ENCODE data around the gene CAPN1. TPM values are rescaled to one million over a fixed set of nuclear protein-coding genes. Genes with fewer than 3 reads are reported as not detected.

The CAPN1 gene
- 102 and 116 TPM in 2 replicates for total RNA-seq

GRCh38 chr11:65181569-65182257 lies at the start of gene CAPN1:
CAPN1 (plus strand) TSS chr11:65181928; CDS start chr11:65182702, 774 bp downstream.
- TF ChIP-seq CTCF (IDR thresholded peaks at IDR 0.05; ENCODE audit: extremely low read depth, low read depth, low read length): no peak
- Histone ChIP-seq H3K4me1 (ENCODE audit: insufficient read depth, low read length) (peaks cover 10% of the 10 kb centered on the region), H3K9me3 (ENCODE audit: low read depth, low read length) (no peaks in the 10 kb centered on the region), H4K20me1 (ENCODE audit: insufficient read depth, low read length) (peaks cover 7% of the 10 kb centered on the region), H3K4me3 (ENCODE audit: insufficient read depth, low read length) (peak within 1 kb of the TSS; percentile 93), H3K36me3 (ENCODE audit: insufficient read depth, low read length) (peaks cover 18% of the 10 kb centered on the region), H3K27me3 (ENCODE audit: insufficient read depth, low read length) (no peaks in the 10 kb centered on the region), H3K4me2 (ENCODE audit: insufficient read depth, low read length) (peak within 1 kb of the TSS; percentile 89), H2AFZ (ENCODE audit: low read length) (peak within 1 kb of the TSS; percentile 91), H3K27ac (ENCODE audit: low read depth, low read length) (peak within 1 kb of the TSS; percentile 53), H3K79me2 (ENCODE audit: insufficient read depth, low read length) (peaks cover 44% of the 10 kb centered on the region)
- peak; percentile 98 for DNase-seq (ENCODE audit: insufficient read length, low spot score, missing footprints)

GRCh38 chr11:65132238-65132987 lies 49.3 kb upstream of the CAPN1 start:
- H3K4me1 ChIP-seq (ENCODE audit: insufficient read depth, low read length): peaks cover 18% of the 10 kb centered on the region
- peaks cover 50% of the 10 kb centered on the region for H3K36me3 ChIP-seq (ENCODE audit: insufficient read depth, low read length)
- peak; percentile 47 for DNase-seq (ENCODE audit: insufficient read length, low spot score, missing footprints)
- peaks cover 35% of the 10 kb centered on the region for H4K20me1 ChIP-seq (ENCODE audit: insufficient read depth, low read length)
- no peak for TF ChIP-seq CTCF (IDR thresholded peaks at IDR 0.05; ENCODE audit: extremely low read depth, low read depth, low read length)
- no peaks in the 10 kb centered on the region for H3K27me3 ChIP-seq (ENCODE audit: insufficient read depth, low read length)
- no peaks in the 10 kb centered on the region for H3K9me3 ChIP-seq (ENCODE audit: low read depth, low read length)
- H3K4me3 ChIP-seq (ENCODE audit: insufficient read depth, low read length): peak overlapping the region; percentile 96
- peak overlapping the region; percentile 99 for H3K27ac ChIP-seq (ENCODE audit: low read depth, low read length)
- H3K4me2 ChIP-seq (ENCODE audit: insufficient read depth, low read length): peak overlapping the region; percentile 85
- H3K79me2 ChIP-seq (ENCODE audit: insufficient read depth, low read length): peaks cover 52% of the 10 kb centered on the region
- H2AFZ ChIP-seq (ENCODE audit: low read length): no peak overlapping the region

- peaks cover 18% of the 10 kb centered on the region for H3K4me1 ChIP-seq (ENCODE audit: insufficient read depth, low read length)
- peaks cover 52% of the 10 kb centered on the region for H3K79me2 ChIP-seq (ENCODE audit: insufficient read depth, low read length)
- peak overlapping the region; percentile 99 for H3K27ac ChIP-seq (ENCODE audit: low read depth, low read length)
- peaks cover 35% of the 10 kb centered on the region for H4K20me1 ChIP-seq (ENCODE audit: insufficient read depth, low read length)
- H2AFZ ChIP-seq (ENCODE audit: low read length): no peak overlapping the region
- H3K9me3 ChIP-seq (ENCODE audit: low read depth, low read length): no peaks in the 10 kb centered on the region
- no peak for TF ChIP-seq CTCF (IDR thresholded peaks at IDR 0.05; ENCODE audit: extremely low read depth, low read depth, low read length)
- H3K36me3 ChIP-seq (ENCODE audit: insufficient read depth, low read length): peaks cover 43% of the 10 kb centered on the region
- no peaks in the 10 kb centered on the region for H3K27me3 ChIP-seq (ENCODE audit: insufficient read depth, low read length)
- peak overlapping the region; percentile 96 for H3K4me3 ChIP-seq (ENCODE audit: insufficient read depth, low read length)
- peak; percentile 82 for DNase-seq (ENCODE audit: insufficient read length, low spot score, missing footprints)
- peak overlapping the region; percentile 85 for H3K4me2 ChIP-seq (ENCODE audit: insufficient read depth, low read length)
These were observed 48.6 kb upstream of the CAPN1 start for GRCh38 chr11:65132988-65133700.
